Endothelial cell of umbilical vein (primary cell): ENCODE data around the gene TTF2. TPM values are rescaled to one million over a fixed set of nuclear protein-coding genes. Genes with fewer than 3 reads are reported as not detected.

Experiments used
- BruUV-seq: library from RNA; stranded (reverse); fragments of 400-500 nt; replicated peaks from 2 replicates; lab custom pipeline; 2021; lab: Mats Ljungman, UMichigan
- CTCF ChIA-PET: fragments of 300-600, 350-600 bp; sonication (Branson Sonifier 250); formaldehyde crosslinking; loops from one replicate; lab custom pipeline; 2021; ENCODE audit warnings: antibody characterized with exemption, inconsistent platforms; lab: Charles Lee
- POLR2A ChIA-PET: fragments of 300-600, 350-600 bp; sonication (Branson Sonifier 250); formaldehyde crosslinking; loops from one replicate; lab custom pipeline; 2021; ENCODE audit warnings: antibody characterized with exemption, inconsistent platforms; lab: Charles Lee
- DNase-seq: peaks from one replicate; pipeline ENCODE4 v3.0.0-alpha.2; 2011; ENCODE audit warnings: low read depth, low spot score
- FAIRE-seq: peaks from 2 replicates; lab custom pipeline; 2011; peaks lifted over from hg19 to GRCh38; lab: Jason Lieb, UNC
- H2AFZ ChIP-seq: 2 replicates; pipeline ENCODE4 v1.6.0; 2012; ENCODE audit warnings: low read depth, low read length, control low read depth, inconsistent platforms
- H3K27ac ChIP-seq: 2 replicates; pipeline ENCODE4 v1.5.1; 2011; ENCODE audit warnings: low read depth, mild to moderate bottlenecking, control low read depth, low read length, moderate library complexity; ENCODE audit not compliant: insufficient read depth
- H3K27me3 ChIP-seq, 2 experiments: 2 replicates each; pipeline versions ENCODE4 v1.6.0 to v1.6.1; 2011; ENCODE audit warnings: low read length in 2 of 2, mixed read lengths in 1 of 2; ENCODE audit not compliant: control insufficient read depth in 2 of 2, insufficient read depth in 2 of 2
- H3K36me3 ChIP-seq, 2 experiments: 2 replicates in 1 of 2; 3 replicates in 1 of 2; pipeline ENCODE4 v1.5.1; 2011; ENCODE audit warnings: low read length in 2 of 2, mild to moderate bottlenecking in 1 of 2, moderate library complexity in 1 of 2; ENCODE audit not compliant: control insufficient read depth in 2 of 2, insufficient read depth in 2 of 2; ENCODE audit errors: extremely low read depth in 1 of 2
- H3K4me1 ChIP-seq: 3 replicates; pipeline ENCODE4 v1.5.1; 2011; ENCODE audit warnings: mild to moderate bottlenecking, low read length; ENCODE audit not compliant: control insufficient read depth, insufficient read depth; ENCODE audit errors: extremely low read depth
- H3K4me2 ChIP-seq: 2 replicates; pipeline ENCODE4 v1.6.1; 2011; ENCODE audit warnings: low read length, control low read depth, mixed read lengths; ENCODE audit not compliant: insufficient read depth
- H3K4me3 ChIP-seq, 3 experiments: fragments of 200-600 bp in 1 of 3; sonication (generic), shearing (Covaris generic) in 1 of 3; replicated peaks in 1 of 3; 2 replicates each; pipeline ENCODE4 v1.5.1; 2011 to 2016; ENCODE audit warnings: control low read depth in 3 of 3, low read length in 3 of 3, mild to moderate bottlenecking in 2 of 3, inconsistent platforms in 1 of 3, low read depth in 1 of 3, moderate library complexity in 1 of 3; ENCODE audit not compliant: insufficient read depth in 1 of 3
- H3K79me2 ChIP-seq: 2 replicates; pipeline ENCODE4 v1.6.0; 2012; ENCODE audit warnings: low read length, inconsistent platforms; ENCODE audit not compliant: control insufficient read depth, insufficient read depth
- H3K9ac ChIP-seq: replicated peaks from 2 replicates; pipeline ENCODE3; 2011; ENCODE audit warnings: low read length, control low read depth; ENCODE audit not compliant: insufficient read depth; ENCODE audit errors: extremely low read depth
- H3K9me1 ChIP-seq: replicated peaks from 3 replicates; pipeline ENCODE4 v1.6.0; 2011; ENCODE audit warnings: mild to moderate bottlenecking, low read length; ENCODE audit not compliant: control insufficient read depth, insufficient read depth; ENCODE audit errors: extremely low read depth
- H3K9me3 ChIP-seq: replicated peaks from 2 replicates; pipeline ENCODE4 v1.5.1; 2012; ENCODE audit warnings: low read length, inconsistent platforms; ENCODE audit not compliant: control insufficient read depth, insufficient read depth
- H4K20me1 ChIP-seq: replicated peaks from 2 replicates; pipeline ENCODE3; 2011; ENCODE audit warnings: mild to moderate bottlenecking, low read length; ENCODE audit not compliant: control insufficient read depth, insufficient read depth; ENCODE audit errors: extremely low read depth
- CTCF ChIP-seq, 2 donors: IDR thresholded peaks; 1 replicate in 1 of 2; 2 replicates in 1 of 2; pipeline ENCODE4 v1.5.1; 2011; ENCODE audit warnings: low read length in 2 of 2, mild to moderate bottlenecking in 2 of 2, moderate library complexity in 2 of 2, control low read depth in 1 of 2, inconsistent platforms in 1 of 2, low read depth in 1 of 2; ENCODE audit not compliant: insufficient read depth in 1 of 2; ENCODE audit errors: extremely low read depth in 1 of 2
- EZH2 ChIP-seq: IDR thresholded peaks from 2 replicates; pipeline ENCODE4 v1.6.1; 2012; ENCODE audit warnings: borderline replicate concordance, low read depth, mild to moderate bottlenecking, moderate library complexity, low read length, inconsistent platforms; ENCODE audit not compliant: severe bottlenecking
- FOS ChIP-seq: IDR thresholded peaks from 2 replicates; pipeline ENCODE4 v1.6.1; 2011; ENCODE audit warnings: mild to moderate bottlenecking, low read length, moderate library complexity, borderline replicate concordance; ENCODE audit not compliant: insufficient read depth
- GATA2 ChIP-seq: IDR thresholded peaks from 2 replicates; pipeline ENCODE4 v1.7.0; 2011; ENCODE audit warnings: low read depth, mild to moderate bottlenecking, moderate library complexity, mixed read lengths, low read length; ENCODE audit not compliant: insufficient read length, insufficient read depth
- JUN ChIP-seq: IDR thresholded peaks from 2 replicates; pipeline ENCODE4 v1.6.1; 2011; ENCODE audit warnings: borderline replicate concordance, low read depth; ENCODE audit not compliant: insufficient read length, insufficient read depth
- MAX ChIP-seq: IDR thresholded peaks from 2 replicates; pipeline ENCODE4 v1.6.1; 2011; ENCODE audit not compliant: insufficient read depth, insufficient read length
- MYC ChIP-seq: IDR thresholded peaks from one replicate; pipeline ENCODE4 v1.6.1; 2011; ENCODE audit warnings: mild to moderate bottlenecking, low read depth, low read length
- POLR2A ChIP-seq: IDR thresholded peaks from 2 replicates; pipeline ENCODE4 v1.6.1; 2012; ENCODE audit warnings: low read depth, mild to moderate bottlenecking, control low read depth, low read length
- POLR2AphosphoS5 ChIP-seq: IDR thresholded peaks from 2 replicates; pipeline ENCODE4 v1.6.1; 2012; ENCODE audit warnings: low read depth, mild to moderate bottlenecking, control low read depth, low read length, moderate library complexity; ENCODE audit not compliant: insufficient read depth
- dilution Hi-C: fragments of 300-500 bp; cut with MboI; formaldehyde crosslinking; loops from one replicate; pipeline ENCODE4 v1.15.0; 2019; ENCODE audit warnings: low sequenced_read_pairs; ENCODE audit not compliant: extremely low pct_ligation_motif_present
- intact Hi-C: fragments of 100-400 bp; cut with micrococcal nuclease; formaldehyde crosslinking; loops from one replicate; pipeline ENCODE4 v1.10.0; 2022
- polyA plus RNA-seq, 4 experiments: library from polyadenylated mRNA; depleted of rRNA in 3 of 4; stranded (reverse) in 3 of 4; unstranded in 1 of 4; fragments of >200 nt; gene quantifications; 2 replicates each; pipeline versions ENCODE4 v1.2.1 to v1.2.3, GENCODE V29; 2011 to 2012; ENCODE audit warnings: missing spikeins in 1 of 4
- total RNA-seq: library from RNA; stranded (reverse); gene quantifications from 2 replicates; pipeline ENCODE4 v1.2.3, GENCODE V29; 2021

Gene TTF2
- total and polyA plus RNA-seq, 2 donors (not counting 3 experiments of a cell fraction or from before 2014, with no cell fraction given) = 8.8 to 44.4 TPM

GRCh38 chr1:117135329-117135728 is 75.2 kb downstream of the TTF2 start:
- Histone ChIP-seq H4K20me1 (no peaks in the 10 kb centered on the region), H3K4me1 (no peaks in the 10 kb centered on the region), H3K27me3 (peaks cover 0 to 3% of the 10 kb centered on the region in 2 experiments), H3K9me3 (no peaks in the 10 kb centered on the region), H3K9ac (no peak overlapping the region), H3K27ac (no peak overlapping the region), H3K4me3 (no peak overlapping the region), H3K36me3 (no peaks in the 10 kb centered on the region), H3K4me2 (no peak overlapping the region), H3K9me1 (no peaks in the 10 kb centered on the region), H3K79me2 (no peaks in the 10 kb centered on the region), H2AFZ (no peak overlapping the region)
- ChIA-PET CTCF (interaction anchor here (0.7 to 1.5 kb wide), 2 partner anchors 68 to 352 kb away, joined by 3 to 5 read pairs; no protein-coding TSS in a partner anchor), POLR2A (no interaction called here)
- FAIRE-seq (no peak), DNase-seq (no peak)
- dilution Hi-C loops (no loop called here), intact Hi-C loops (no loop called here)
- TF ChIP-seq FOS = no peak
- no peak for TF ChIP-seq CTCF (IDR thresholded peaks at IDR 0.05; ENCODE audit: extremely low read depth in 1 of 2, insufficient read depth in 1 of 2, low read depth in 1 of 2, low read length in 2 of 2)
- TF ChIP-seq POLR2AphosphoS5 = no peak
- TF ChIP-seq JUN = no peak
- no TSS peak for BruUV-seq

- no peak overlapping the region for H3K4me2 ChIP-seq
- no peak overlapping the region for H2AFZ ChIP-seq
- H3K4me1 ChIP-seq = no peaks in the 10 kb centered on the region
- FAIRE-seq (no peak), DNase-seq (no peak)
- H3K9me3 ChIP-seq = no peaks in the 10 kb centered on the region
- ChIA-PET POLR2A (no interaction called here), CTCF (interaction anchor here (0.7 kb wide), 1 partner anchor 8 kb away, joined by 5 read pairs; no protein-coding TSS in a partner anchor)
- H3K36me3 ChIP-seq = no peaks in the 10 kb centered on the region
- H3K4me3 ChIP-seq = no peak overlapping the region
- BruUV-seq = no TSS peak
- H3K27ac ChIP-seq = no peak overlapping the region
- peaks cover 0 to 3% of the 10 kb centered on the region in 2 experiments for H3K27me3 ChIP-seq
- TF ChIP-seq MAX (no peak), POLR2A (no peak), JUN (no peak), CTCF (IDR thresholded peaks at IDR 0.05; ENCODE audit: extremely low read depth in 1 of 2, insufficient read depth in 1 of 2, low read depth in 1 of 2, low read length in 2 of 2) (no peak), EZH2 (no peak), FOS (no peak), MYC (no peak), POLR2AphosphoS5 (no peak), GATA2 (no peak)
- intact Hi-C loops = no loop called here
- H3K9ac ChIP-seq = no peak overlapping the region
- H3K9me1 ChIP-seq = no peaks in the 10 kb centered on the region
- dilution Hi-C loops = no loop called here
- no peaks in the 10 kb centered on the region for H4K20me1 ChIP-seq
- no peaks in the 10 kb centered on the region for H3K79me2 ChIP-seq
Observed at GRCh38 chr1:117136749-117137148, 76.6 kb downstream of the TTF2 start.
